ENCODE measurements around the gene TTC1.
"Not testable (repeated sequence)": the region's sequence is repeated elsewhere in the genome, so short reads cannot be mapped to it uniquely, and the experiment has no call there.

Gene TTC1

DNA sequence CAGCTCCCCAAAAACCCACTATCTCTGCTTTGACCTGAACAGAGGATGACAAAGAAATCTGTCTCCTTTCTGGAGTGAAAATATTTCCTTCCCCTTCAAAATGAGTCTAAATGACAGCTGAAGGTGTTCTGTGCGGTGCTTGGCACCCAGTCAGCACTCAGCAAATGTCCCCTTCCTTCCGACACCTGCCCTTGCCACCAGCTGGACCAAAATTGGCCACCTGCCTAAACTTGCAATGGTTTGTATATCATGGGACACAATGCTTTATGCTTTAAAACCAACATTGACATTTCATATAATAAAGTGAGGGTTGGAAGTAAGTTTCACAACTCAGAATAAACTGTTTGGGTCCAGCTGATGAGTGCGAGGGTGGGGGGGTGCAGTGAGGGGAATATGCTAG lies 7.5 kb upstream of the TTC1 start:
- DNase-seq: peak; percentile 22

DNA sequence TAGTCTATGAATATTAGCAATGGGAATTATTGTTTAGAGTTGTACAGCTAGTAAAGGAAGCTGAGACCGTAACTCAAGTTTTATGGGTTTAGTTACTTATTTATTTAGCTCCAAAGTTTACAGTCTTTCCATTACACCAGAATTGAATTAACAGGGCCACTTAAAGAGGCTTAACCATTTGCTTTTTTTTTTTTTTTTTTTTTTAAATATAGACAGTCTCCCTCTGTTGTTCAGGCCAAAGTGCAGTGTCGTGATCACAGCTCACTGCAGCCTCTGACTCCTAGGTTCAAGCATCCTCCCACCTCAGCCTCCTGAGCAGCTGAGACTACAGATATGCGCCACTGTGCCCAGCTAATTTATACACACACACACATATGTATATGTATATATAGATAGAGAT lies 1.4 kb upstream of the TTC1 start:
- no peak for DNase-seq

DNA sequence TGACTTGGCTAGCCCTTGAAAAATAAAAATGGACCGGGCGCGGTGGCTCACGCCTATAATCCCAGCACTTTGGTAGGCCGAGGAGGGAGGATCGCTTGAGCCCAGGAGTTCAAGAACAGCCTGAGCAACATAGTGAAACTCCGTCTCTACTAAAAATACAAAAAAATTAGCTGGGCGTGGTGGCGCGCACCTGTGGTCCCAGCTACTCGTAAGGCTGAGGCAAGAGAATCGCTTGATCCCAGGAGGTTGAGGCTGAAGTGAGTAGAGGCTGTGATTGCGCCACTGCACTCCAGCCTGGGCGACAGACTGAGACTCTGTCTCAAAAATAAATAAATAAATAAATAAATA lies 436 bp upstream of the TTC1 start:
- DNase-seq: not testable (repeated sequence)

DNA sequence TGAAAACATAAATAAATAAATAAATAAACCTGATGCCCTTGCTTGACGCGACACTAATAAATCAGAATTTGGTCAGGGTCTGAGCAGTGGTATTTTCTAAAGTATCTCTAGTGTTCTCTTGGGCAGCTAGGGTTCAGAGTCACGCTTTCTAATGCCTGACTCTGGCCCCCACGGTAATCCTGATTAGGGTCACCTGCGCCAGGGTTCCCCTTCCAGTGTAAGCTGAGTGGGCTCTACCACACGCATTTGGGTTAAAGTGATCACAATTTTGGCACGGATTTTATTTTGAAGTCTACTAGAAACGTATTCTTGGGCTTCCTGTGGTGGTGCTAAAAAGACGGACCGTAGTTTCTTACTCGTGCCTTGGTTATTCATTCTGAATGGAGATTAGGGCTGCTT lies 651 bp downstream of the TTC1 start:
- no peak for DNase-seq

DNA sequence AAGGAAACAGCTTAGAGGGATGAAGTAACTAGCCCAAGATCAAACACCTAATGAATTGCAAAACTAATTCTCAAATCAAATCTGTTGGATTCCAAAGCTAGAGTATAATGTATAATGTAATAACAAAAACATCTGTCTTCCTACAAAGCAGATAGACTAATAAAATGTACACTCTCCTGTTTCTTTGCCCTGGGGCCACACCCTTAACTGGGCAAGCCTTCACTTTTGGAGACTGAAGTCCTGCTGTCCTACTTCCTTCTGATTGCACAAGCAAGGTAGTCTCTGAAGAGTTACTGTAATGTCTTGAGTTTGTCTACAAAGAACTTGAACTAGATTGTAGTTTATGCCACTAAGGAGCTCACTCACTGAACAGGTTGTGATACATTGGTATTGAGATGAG lies 2.5 kb downstream of the TTC1 start:
- no peak for DNase-seq

DNA sequence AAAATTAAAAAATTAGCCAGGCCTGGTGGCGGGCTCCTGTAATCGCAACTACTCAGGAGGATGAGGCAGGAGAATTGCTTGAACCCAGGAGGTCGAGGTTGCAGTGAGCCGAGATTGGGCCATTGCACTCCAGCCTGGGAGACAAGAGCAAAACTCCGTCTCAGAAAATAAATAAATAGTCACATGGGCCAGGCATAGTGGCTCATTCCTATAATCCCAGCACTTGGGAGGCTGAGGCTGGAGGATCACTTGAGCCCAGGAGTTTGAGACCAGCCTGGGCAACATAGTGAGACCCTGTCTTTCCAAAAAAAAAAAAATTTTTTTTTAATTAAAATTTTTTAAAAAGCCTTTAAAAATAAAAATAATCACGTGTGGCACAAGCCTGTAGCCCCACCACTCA lies 5.3 kb downstream of the TTC1 start:
- DNase-seq: not testable (repeated sequence)

DNA sequence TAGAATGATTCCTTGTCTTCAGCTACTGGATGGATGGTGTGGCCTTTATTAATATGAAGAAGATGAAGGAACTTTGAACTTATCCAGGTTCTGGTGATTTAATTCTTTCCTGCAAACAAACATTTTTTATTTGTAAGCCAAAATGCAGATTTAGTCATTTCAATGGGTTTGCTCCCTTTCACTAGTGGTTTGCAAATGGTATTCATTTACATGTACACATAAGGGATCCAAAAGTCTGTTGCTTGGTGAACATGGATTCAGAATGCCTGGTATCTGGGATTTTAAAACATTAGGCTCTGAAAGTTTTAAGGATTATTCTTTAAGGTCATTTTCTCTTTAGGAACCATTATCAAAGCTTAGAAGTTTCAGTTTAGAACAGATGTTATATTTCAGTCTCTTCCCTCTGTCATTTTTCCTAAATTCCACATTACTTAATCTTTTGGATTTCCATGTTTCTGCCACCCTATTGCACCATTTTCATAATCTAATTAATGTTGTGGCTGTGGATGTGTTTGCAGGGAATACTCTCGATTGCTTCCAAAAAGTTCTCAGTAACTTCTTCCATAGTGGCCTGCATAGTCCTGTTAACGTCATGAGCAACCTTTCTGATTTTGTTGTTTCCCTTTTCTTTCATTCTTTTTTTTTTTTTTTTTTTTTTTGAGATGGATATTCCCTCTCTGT lies 10.1 kb downstream of the TTC1 start:
- no peak for DNase-seq

DNA sequence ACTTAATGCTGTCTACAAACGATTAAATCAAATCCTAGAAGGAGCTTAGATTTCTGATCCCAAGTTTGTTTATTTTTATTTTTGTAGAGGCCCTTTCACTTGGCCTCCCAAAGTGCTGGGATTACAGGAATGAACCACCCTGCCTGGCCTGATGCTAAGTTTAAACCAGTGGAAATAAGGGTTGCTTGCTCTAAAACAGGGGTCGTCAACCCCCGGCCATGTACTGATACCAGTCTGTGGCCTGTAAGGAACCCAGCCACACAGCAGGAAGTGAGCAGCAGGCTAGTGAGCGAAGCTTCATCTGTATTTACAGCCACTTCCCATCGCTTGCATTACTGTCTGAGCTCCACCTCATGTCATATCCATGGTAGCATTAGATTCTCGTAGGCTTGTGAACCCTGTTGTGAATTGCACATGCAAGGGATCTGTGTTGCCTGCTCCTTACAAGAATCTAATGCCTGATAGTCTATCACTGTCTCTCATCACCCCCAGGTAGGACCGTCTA lies 11.4 kb downstream of the TTC1 start:
- no peak for DNase-seq

DNA sequence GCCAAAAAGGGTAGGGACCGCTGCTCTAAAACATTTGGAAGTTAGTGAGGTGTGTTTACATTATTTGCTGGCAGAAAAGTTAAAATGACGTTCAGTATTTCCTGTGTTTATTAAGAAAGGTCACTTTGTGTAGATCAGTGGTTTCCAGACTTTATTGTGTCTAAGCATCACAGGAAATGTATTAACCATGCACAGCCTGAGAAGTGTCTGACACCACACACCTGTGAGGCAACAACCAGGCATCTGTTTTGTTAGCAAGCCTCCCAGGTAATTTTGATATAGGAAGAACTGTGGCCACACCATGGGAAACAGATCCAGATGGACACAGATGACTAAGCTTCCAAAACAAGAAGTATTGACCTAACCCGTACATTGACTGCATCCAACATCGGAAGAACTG lies 12.0 kb downstream of the TTC1 start:
- DNase-seq: no peak

DNA sequence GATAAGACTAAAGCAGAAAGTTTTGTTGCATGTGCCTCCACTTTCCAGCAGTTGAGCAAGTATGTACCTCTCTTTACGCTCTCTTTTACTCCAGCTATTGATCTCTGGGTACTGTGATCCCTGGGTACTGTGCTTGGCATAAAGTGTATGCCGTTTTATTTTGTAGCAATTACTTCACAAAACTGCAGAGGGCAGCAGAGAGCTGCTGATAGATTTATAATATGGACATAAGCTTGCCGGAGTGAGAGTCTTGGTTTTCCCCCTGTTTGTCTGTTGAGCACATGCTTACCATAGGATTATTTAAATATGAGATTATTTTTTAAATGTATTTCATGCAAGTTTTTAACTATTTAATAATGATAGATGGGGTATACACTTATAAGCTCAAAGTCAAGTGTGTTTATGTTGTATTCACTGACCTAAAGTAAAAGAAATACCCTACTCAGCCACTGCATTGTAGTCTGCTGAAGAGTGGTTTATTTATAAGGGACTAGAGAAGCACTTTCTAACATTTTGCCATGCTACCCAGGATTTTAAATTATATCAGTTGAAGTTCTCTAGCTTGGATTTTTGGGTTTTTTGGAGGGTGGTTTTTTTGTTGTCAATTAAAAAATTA lies 13.0 kb downstream of the TTC1 start:
- peak; percentile 65 for DNase-seq

DNA sequence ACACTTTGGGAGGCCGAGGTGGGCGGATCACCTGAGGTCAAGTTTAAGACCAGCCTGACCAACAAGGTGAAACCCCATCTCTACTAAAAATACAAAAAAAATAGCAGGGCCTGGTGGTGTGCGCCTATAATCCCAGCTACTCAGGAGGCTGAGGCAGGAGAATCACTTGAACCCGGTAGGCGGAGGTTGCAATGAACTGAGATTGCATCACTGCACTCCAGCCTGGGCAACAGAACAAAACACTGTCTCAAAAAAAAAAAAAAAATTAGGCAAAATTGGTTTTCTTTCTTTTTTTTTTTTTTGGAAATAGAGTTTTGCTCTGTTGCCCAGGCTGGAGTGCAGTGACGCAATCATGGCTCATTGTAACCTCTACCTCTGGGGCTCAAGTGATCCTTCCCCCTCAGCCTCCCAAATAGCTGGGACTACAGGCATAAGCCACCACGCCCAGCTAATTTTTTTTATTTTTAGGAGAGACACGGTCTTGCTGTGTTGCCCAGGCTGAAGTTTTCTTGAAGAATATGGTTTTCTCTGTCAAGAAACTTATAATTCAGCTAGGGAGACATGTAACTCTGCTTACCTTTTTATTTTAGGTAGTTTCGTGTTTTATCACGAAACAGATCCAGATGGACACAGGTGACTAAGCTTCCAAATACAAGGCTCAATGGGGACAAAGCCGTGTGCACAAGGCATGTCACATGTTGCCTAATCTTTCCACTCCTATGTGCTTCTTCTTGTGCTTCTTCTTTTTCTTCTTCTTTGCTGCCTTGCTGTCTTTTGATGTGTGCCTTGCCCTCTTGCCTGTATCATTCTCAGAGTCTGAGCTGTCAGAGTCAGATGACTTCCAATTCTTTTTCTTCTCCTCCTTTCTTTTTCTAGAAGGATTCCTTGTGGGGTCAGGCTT lies 14.3 kb downstream of the TTC1 start:
- no peak for DNase-seq

DNA sequence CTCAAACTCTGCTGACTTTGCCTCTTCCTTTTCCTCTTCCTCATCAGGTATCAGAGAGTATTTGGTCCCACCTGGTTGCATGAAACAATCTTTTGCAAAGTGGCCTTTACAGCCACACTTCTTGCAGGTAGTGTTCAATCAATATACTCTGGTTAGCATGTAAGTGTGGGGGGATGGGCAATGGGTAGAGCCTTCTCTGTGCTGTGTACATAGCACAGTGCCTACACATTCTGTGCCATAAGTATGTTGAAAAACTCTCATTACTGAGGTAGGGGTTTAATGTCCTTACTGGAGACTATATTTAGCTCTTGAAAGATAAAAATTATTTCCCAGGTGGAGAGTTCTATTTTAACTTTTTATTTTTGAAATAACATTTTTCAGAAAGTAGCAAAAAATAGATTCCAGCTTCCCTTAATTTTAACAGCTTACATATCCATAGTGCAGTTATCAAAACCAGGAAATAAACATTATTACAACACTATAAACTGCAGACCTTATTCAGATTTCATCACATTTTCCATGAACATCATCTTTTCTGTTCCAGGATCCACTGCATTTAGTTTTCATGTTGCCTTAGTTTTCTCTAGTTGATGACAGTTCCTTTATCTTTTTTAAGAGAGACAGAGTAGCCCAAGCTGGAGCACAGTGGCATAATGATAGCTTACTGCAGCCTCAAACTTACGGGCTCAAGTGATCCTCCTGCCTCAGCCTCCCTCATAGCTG lies 15.1 kb downstream of the TTC1 start:
- no peak for DNase-seq

DNA sequence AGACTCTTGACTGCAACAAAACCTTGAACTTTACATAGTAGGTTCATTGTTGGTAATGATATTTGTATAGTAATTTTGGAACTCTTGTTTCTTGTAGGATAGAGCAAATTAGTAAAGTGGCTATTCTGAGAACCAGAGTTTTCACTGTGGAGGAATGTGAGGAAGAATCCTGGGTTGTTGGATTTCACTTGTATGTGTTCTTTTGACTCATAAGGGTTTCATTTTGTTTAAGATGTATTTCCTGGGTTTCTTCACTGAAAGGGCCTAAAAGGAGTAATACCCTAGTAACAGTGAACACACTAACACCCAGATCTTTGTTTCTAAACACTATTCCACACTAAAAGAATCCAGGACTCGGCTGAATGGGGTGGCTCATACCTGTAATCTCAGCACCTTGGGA lies 20.1 kb downstream of the TTC1 start:
- DNase-seq: no peak

DNA sequence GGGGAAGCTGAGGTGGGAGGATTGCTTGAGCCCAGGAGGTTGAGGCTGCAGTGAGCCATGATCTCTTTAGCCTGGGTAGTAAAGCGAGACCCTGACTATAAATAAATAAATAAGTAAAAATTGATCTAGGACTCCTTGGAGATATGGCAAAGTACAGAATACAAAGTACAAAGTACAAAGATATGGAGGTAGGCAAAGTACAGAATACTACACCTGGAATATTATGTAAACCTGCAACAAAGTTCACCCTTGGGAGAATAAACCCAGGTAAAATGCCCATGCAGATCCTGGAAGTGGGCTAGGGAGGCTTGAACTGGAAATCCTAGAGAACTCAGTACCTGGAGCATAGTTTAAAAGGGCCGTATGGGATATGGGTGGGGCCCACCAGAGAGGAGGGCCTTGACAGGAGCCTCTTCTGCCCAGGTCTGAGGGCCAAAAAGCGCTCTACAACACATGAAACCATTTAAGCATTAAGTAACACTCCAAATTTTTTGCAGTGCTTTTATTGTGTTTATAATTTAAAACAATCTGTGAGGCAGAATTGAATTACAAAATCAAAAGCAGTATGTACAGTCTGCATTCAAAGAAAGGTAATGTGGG lies 20.7 kb downstream of the TTC1 start:
- DNase-seq: no peak

DNA sequence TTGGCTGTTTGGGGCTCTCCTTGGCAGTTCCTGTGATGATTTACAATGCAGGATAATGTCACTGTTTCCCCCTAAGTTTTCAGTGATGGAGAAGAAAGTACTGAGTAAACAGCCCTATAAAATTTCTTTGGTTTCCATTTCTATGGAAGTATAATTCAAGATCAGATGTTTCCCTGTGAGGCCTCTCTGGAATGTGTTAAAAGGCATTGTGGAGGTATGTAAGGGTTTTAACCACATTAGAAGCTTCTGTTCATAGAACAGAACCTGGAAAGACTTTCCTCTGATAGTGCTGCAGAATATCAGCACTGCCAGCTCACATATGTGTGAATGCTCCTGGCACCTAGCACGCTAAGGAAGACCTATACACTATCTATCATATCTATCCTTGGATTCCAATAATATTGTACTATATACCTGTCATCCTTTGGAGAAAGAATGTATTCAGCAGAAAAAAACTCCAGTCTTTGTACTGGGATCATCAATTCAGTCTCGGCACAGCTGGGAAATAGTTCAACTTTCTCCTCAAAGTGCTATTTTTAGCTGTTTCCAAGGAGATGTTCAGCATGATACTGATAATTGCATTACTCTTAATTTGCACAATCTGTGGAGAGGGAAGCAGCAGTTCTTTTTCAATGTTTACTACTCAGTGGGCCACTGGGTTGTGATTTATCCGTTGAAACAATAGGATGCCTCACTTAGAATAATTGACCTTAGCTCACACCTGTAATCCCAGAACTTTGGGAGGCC lies 21.9 kb downstream of the TTC1 start:
- DNase-seq: no peak

DNA sequence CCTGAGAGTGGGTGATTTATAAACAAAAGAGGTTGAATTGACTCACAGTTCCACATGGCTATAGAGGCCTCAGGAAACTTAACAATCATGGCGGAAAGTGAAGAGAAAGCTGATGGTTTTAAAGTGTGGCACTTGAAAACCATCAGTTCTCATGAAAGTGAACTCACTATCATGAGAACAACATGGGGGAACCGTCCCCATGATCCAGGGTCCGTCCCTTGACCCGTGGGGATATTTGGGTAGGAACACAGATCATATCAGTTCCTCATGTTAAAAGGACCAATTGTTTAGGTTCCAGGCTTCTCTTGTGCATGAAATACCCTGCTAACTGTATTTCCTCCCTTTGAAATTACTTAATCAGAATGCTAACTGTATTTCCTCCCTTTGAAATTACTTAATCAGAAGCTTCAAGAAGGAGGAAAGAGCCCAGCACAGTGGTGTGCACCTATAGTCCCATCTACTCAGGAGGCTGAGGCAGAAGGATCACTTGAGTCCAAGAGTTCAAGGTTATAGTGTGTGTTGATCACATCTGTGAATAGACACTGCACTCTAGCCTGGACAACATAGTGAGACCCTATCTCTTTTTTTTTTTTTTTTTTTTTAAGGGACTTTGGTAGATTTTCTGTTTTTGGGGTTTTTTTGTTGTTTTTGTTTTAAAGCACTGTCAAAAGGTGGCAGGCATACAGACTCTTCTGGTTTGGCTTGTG lies 24.8 kb downstream of the TTC1 start:
- no peak for DNase-seq

DNA sequence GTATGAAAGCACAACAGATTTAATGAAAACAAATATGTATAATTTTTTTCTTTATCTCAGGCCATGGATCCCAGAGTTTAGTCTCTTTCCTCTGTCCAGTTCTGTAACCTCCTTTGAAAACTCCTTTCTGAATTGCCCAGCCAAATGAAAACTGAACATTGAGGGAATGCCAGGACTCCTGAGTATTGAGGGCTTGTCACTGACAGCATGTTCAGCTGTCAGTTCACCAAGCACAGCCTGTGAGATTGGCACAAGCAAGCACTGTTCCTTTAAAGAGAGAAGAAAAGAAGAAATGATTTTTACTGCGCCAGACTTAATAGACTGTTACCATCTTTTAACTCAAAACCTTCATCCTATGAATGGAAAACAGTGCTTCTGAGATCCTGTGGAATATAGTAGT lies 27.3 kb downstream of the TTC1 start:
- no peak for DNase-seq

DNA sequence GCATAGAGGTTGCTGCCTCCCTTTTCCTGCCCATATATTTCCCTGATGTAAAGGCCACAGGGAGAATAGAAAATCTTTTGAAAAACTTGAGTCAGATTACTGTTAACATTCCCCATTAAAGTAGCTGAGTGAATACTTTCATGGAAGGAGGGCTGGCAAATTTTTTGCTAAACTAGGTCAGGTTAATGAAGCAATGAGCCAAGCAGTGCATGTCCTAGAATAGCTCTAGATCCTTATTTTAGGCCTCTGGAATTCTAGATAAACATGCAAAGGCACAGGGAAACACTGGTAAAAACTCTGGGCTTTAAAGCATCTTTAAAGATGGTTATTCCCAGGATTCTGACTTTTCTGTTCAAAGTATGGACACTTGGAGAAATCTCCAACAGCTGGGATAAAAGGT lies 27.9 kb downstream of the TTC1 start:
- DNase-seq: no peak

DNA sequence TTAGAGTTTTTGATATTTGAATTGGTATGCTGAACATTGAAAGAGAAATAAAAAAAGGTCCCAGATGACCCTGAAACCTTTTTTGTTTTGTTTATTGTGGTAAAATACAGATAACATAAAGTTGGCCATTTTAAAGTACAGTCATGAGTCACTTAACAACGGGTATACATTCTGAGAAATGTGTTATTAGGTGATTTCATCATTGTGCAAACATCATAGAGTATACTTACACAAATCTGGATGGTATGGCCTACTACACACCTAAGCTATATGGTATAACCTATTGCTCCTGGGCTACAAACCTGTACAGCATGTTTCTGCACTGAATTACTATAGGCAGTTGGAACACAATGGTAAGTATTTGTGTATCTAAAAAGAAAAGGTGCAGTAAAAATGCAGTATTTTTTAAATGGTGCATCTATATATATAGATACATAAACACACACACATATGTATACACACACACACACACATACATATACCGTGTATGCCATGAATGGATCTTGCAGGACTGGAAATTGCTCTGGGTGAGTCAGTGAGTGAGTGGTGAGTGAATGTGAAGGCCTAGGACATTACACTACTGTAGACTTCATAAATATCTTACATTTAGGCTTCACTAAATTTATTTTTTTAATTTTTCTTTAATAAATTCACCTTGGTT lies 31.0 kb downstream of the TTC1 start:
- DNase-seq: no peak

DNA sequence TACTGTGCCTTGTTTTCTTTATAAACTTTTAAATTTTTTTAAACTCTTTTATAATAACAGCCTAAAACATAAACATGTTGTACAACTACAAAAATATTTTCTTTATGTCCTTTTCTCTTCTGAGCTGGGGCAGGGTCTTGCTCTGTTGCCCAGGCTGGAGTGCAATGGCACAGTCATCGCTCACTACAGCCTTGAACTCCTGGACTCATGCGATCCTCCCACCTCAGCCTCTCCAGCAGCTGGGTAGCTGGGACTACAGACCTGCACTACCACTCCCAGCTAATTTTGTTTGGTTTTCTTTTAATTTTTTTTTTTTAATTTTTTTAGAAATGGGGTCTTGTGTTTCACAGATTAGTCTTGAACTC lies 31.5 kb downstream of the TTC1 start:
- no peak for DNase-seq

DNA sequence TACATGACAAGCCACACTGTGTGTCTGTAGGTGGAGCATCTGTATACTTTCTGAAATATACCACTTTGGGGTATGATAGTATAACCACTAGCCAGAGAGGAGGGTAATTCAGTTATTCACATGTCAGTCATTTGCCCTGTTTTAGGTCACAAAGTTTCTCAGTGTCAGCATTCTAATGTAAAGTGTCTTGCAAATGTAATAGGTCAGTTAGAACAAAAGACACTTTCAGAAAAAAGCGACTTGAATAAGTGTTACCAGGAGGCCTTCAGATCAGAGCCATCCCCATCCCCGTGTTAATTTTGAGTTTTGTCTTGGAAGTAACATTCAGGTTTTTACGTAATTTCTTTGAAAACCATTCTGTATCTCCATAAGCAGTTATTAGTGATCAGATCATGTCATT lies 33.7 kb downstream of the TTC1 start:
- no peak for DNase-seq
